ENCODE results near the gene B3GNT5. TPM values are rescaled to one million over a fixed set of nuclear protein-coding genes. Genes with fewer than 3 reads are reported as not detected.

Gene B3GNT5
- total RNA-seq, 2 donors from 2014 or later = 10.5 to 18.0 TPM

DNA sequence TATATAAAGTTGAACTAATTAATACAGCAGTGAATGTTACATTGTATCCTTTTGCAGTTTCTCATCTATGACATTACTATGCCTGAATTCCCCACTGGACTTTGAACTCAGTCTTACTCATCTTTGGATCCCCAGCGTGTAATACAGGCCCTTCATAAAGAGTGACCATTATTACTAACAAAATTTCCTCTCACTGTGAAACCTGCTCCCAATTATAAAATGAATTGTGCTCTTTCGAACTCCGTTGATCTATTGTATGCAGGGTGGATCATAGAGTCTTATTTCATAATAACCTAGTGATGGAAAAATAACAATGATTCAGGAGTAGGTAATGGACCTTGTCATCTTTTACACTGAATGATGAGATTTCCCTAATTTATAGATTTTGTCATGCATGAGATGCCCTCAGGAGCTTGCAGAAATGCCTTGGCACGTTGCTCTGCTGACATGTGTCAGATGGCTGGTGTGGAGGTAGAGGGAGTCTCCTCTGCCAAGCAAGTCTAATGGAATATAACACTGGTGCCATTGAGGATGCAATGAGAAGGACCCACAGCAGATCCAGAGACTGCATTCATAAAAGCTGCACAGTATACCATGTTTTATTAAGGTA lies 25.5 kb downstream of the B3GNT5 start:
- Histone ChIP-seq H3K4me3 (ENCODE audit: low read length) (no peak overlapping the region), H3K9ac (ENCODE audit: extremely low read depth, low read length, poor library complexity, severe bottlenecking) (no peak overlapping the region), H3K27ac (ENCODE audit: low read depth, low read length) (no peak overlapping the region), H3K36me3 (ENCODE audit: control insufficient read depth, insufficient read depth, low read length) (peaks cover 88% of the 10 kb centered on the region), H3K9me3 (ENCODE audit: control insufficient read depth, low read length) (no peaks in the 10 kb centered on the region), H3K27me3 (ENCODE audit: control insufficient read depth, insufficient read depth, low read length, poor library complexity, severe bottlenecking) (no peaks in the 10 kb centered on the region), H3K4me1 (ENCODE audit: control insufficient read depth, insufficient read depth, low read length) (no peaks in the 10 kb centered on the region)
- peaks cover 59% of the 10 kb centered on the region for H3K36me3 Mint-ChIP-seq (ENCODE audit: low read depth)
- H3K4me3 Mint-ChIP-seq = no peak overlapping the region
- no peak overlapping the region for H3K27ac Mint-ChIP-seq
- no peak for TF ChIP-seq CTCF (conservative IDR thresholded peaks at IDR 0.05)
- H3K4me1 Mint-ChIP-seq = no peaks in the 10 kb centered on the region
- no peak for DNase-seq
- 96 to 100% methylated on average over 2 to 4 of the region's 4 CpGs for WGBS, 2 experiments (ENCODE audit: insufficient coverage in 1 of 2, insufficient read length in 1 of 2)
- H3K9me3 Mint-ChIP-seq = no peaks in the 10 kb centered on the region
- H3K27me3 Mint-ChIP-seq (ENCODE audit: insufficient read depth) = no peaks in the 10 kb centered on the region

GRCh38 chr3:183279371-183279770 lies 26.3 kb downstream of the B3GNT5 start:
- H3K27ac Mint-ChIP-seq = no peak overlapping the region

GRCh38 chr3:183281126-183281797 lies 28.2 kb downstream of the B3GNT5 start:
- H3K36me3 Mint-ChIP-seq (ENCODE audit: low read depth) = peaks cover 63% of the 10 kb centered on the region
- 92 to 93% methylated on average over 6 to 8 of the region's 8 CpGs for WGBS, 2 experiments (ENCODE audit: insufficient coverage in 1 of 2, insufficient read length in 1 of 2)
- H3K4me3 Mint-ChIP-seq = no peak overlapping the region
- Histone ChIP-seq H3K4me3 (ENCODE audit: low read length) (no peak overlapping the region), H3K4me1 (ENCODE audit: control insufficient read depth, insufficient read depth, low read length) (no peaks in the 10 kb centered on the region), H3K27me3 (ENCODE audit: control insufficient read depth, insufficient read depth, low read length, poor library complexity, severe bottlenecking) (no peaks in the 10 kb centered on the region), H3K9ac (ENCODE audit: extremely low read depth, low read length, poor library complexity, severe bottlenecking) (no peak overlapping the region), H3K27ac (ENCODE audit: low read depth, low read length) (no peak overlapping the region), H3K9me3 (ENCODE audit: control insufficient read depth, low read length) (no peaks in the 10 kb centered on the region), H3K36me3 (ENCODE audit: control insufficient read depth, insufficient read depth, low read length) (peaks cover 89% of the 10 kb centered on the region)
- TF ChIP-seq CTCF (conservative IDR thresholded peaks at IDR 0.05) = no peak
- H3K4me1 Mint-ChIP-seq = no peaks in the 10 kb centered on the region
- no peaks in the 10 kb centered on the region for H3K9me3 Mint-ChIP-seq
- no peak for DNase-seq
- H3K27me3 Mint-ChIP-seq (ENCODE audit: insufficient read depth) = no peaks in the 10 kb centered on the region
- H3K27ac Mint-ChIP-seq = no peak overlapping the region

More at GRCh38 chr3:183279371-183279770, 26.3 kb downstream of the B3GNT5 start:
- H3K36me3 ChIP-seq (ENCODE audit: control insufficient read depth, insufficient read depth, low read length) = peaks cover 89% of the 10 kb centered on the region
- no peak overlapping the region for H3K4me3 ChIP-seq (ENCODE audit: low read length)
- no peak overlapping the region for H3K27ac ChIP-seq (ENCODE audit: low read depth, low read length)
- H3K36me3 Mint-ChIP-seq (ENCODE audit: low read depth) = peaks cover 62% of the 10 kb centered on the region
- no peaks in the 10 kb centered on the region for H3K27me3 ChIP-seq (ENCODE audit: control insufficient read depth, insufficient read depth, low read length, poor library complexity, severe bottlenecking)
- DNase-seq = no peak
- H3K9me3 ChIP-seq (ENCODE audit: control insufficient read depth, low read length) = no peaks in the 10 kb centered on the region
- H3K4me1 Mint-ChIP-seq = no peaks in the 10 kb centered on the region
- no peaks in the 10 kb centered on the region for H3K27me3 Mint-ChIP-seq (ENCODE audit: insufficient read depth)
- TF ChIP-seq CTCF (conservative IDR thresholded peaks at IDR 0.05) = no peak
- WGBS, 2 experiments (ENCODE audit: insufficient coverage in 1 of 2, insufficient read length in 1 of 2) = 82 to 94% methylated on average over 3 of the region's 3 CpGs
- H3K9ac ChIP-seq (ENCODE audit: extremely low read depth, low read length, poor library complexity, severe bottlenecking) = no peak overlapping the region
- H3K9me3 Mint-ChIP-seq = no peaks in the 10 kb centered on the region
- no peaks in the 10 kb centered on the region for H3K4me1 ChIP-seq (ENCODE audit: control insufficient read depth, insufficient read depth, low read length)
- no peak overlapping the region for H3K4me3 Mint-ChIP-seq

All from endodermal cell (in vitro differentiated cells).